HepG2 (cell line): ENCODE measurements around the gene PPAT. TPM values are rescaled to one million over a fixed set of nuclear protein-coding genes. Genes with fewer than 3 reads are reported as not detected.
A peak's percentile ranks its signal among the peaks of the same experiment; 100 is the strongest.

Experiments
- ATAC-seq: fragments of 200-7000 bp; cut with Tn5 transposase; 3 replicates; pipeline ENCODE4 v1.9.1; 2020; ENCODE audit warnings: mild to moderate bottlenecking, moderate library complexity
- BruUV-seq: library from RNA; stranded (reverse); fragments of 400-500 nt; replicated peaks from 2 replicates; lab custom pipeline; 2021; lab: Mats Ljungman, UMichigan
- CTCF ChIA-PET: fragments of 300-600 bp; formaldehyde crosslinking; extraction: SDS; loops from one replicate; lab custom pipeline; 2021; ENCODE audit warnings: low total read pairs, inconsistent platforms, low intra/inter-chr PET ratio; lab: Yijun Ruan, JAX
- POLR2A ChIA-PET: fragments of 350-600 bp; sonication (Branson Sonifier 250); formaldehyde crosslinking; loops from one replicate; lab custom pipeline; 2020; ENCODE audit warnings: antibody characterized with exemption, inconsistent platforms; lab: Yijun Ruan, JAX
- DNase-seq: peaks from one replicate; pipeline ENCODE4 v3.0.0-alpha.2; 2015; ENCODE audit warnings: low spot score
- FAIRE-seq: peaks from 3 replicates; lab custom pipeline; 2011; peaks lifted over from hg19 to GRCh38; lab: Jason Lieb, UNC
- H2AFZ ChIP-seq: one replicate; pipeline ENCODE4 v1.6.1; 2011; ENCODE audit warnings: low read length, inconsistent platforms
- H3K27ac ChIP-seq: fragments of 300-600 bp; 3 replicates; pipeline ENCODE4 v1.8.0; 2011; ENCODE audit warnings: mixed run types, mild to moderate bottlenecking, mixed read lengths, low read length, inconsistent platforms; ENCODE audit not compliant: insufficient read depth; ENCODE audit errors: extremely low read length
- H3K27me3 ChIP-seq, 2 experiments: fragments of 200-600 bp in 1 of 2; 2 replicates in 1 of 2; 3 replicates in 1 of 2; pipeline versions ENCODE4 v1.6.0 to v1.8.0; 2011; ENCODE audit warnings: low read length in 2 of 2, mild to moderate bottlenecking in 2 of 2, moderate library complexity in 2 of 2, inconsistent platforms in 1 of 2; ENCODE audit not compliant: insufficient read depth in 2 of 2, control insufficient read depth in 1 of 2
- H3K36me3 ChIP-seq, 2 experiments: fragments of 200-600 bp in 1 of 2; replicated peaks in 1 of 2; 2 replicates in 1 of 2; 3 replicates in 1 of 2; pipeline versions ENCODE4 v1.5.1 to v1.8.0; 2011; ENCODE audit warnings: low read length in 2 of 2, inconsistent platforms in 1 of 2; ENCODE audit not compliant: insufficient read depth in 2 of 2, control insufficient read depth in 1 of 2
- H3K4me1 ChIP-seq: 2 replicates; pipeline ENCODE4 v1.5.1; 2012; ENCODE audit warnings: low read length, inconsistent platforms; ENCODE audit not compliant: insufficient read depth
- H3K4me2 ChIP-seq: 2 replicates; pipeline ENCODE4 v1.6.0; 2011; ENCODE audit warnings: low read depth, low read length, inconsistent platforms
- H3K4me3 ChIP-seq, 3 experiments: fragments of 200-600 bp in 1 of 3; sonication (generic), shearing (Covaris generic) in 1 of 3; replicated peaks in 1 of 3; 2 replicates each; pipeline ENCODE4 v1.5.1; 2011 to 2016; ENCODE audit warnings: low read length in 3 of 3, inconsistent platforms in 2 of 3, low read depth in 2 of 3, mild to moderate bottlenecking in 2 of 3, control low read depth in 1 of 3, mixed read lengths in 1 of 3; ENCODE audit not compliant: insufficient read depth in 1 of 3
- H3K79me2 ChIP-seq: one replicate; pipeline ENCODE4 v1.6.1; 2011; ENCODE audit warnings: low read length, inconsistent platforms; ENCODE audit not compliant: insufficient read depth
- H3K9ac ChIP-seq: 2 replicates; pipeline ENCODE4 v1.6.0; 2011; ENCODE audit warnings: mild to moderate bottlenecking, low read depth, low read length, inconsistent platforms; ENCODE audit not compliant: insufficient read depth
- H3K9me3 ChIP-seq: 2 replicates; pipeline ENCODE4 v1.5.1; 2012; ENCODE audit warnings: mild to moderate bottlenecking, low read length
- H4K20me1 ChIP-seq: 2 replicates; pipeline ENCODE4 v1.6.0; 2011; ENCODE audit warnings: inconsistent platforms, mild to moderate bottlenecking, low read length, moderate library complexity; ENCODE audit not compliant: insufficient read depth
- CBX2 ChIP-seq, 2 experiments: fragments of 200-600 bp in 1 of 2; sonication (generic); formaldehyde crosslinking in 1 of 2; IDR thresholded peaks; 2 replicates each; pipeline versions ENCODE4 v1.7.0 to v1.8.1; 2018 to 2022; ENCODE audit warnings: low read depth in 2 of 2, low read length in 1 of 2, mild to moderate bottlenecking in 1 of 2, missing genetic modification reagents in 1 of 2
- DMAP1 ChIP-seq: IDR thresholded peaks from 2 replicates; pipeline ENCODE4 v1.6.1; 2016
- DPF2 ChIP-seq: sonication (generic); formaldehyde crosslinking; IDR thresholded peaks from 2 replicates; pipeline ENCODE4 v1.4.0; 2020; ENCODE audit warnings: mild to moderate bottlenecking, low read depth, missing genetic modification reagents, borderline replicate concordance
- EED ChIP-seq: sonication (generic); formaldehyde crosslinking; IDR thresholded peaks from 2 replicates; pipeline ENCODE4 v1.5.0; 2020; ENCODE audit warnings: mild to moderate bottlenecking, missing genetic modification reagents
- GLMP ChIP-seq: sonication (generic); formaldehyde crosslinking; IDR thresholded peaks from 2 replicates; pipeline ENCODE4 v1.9.0; 2021; ENCODE audit warnings: missing genetic modification reagents, mild to moderate bottlenecking, borderline replicate concordance
- PRPF4 ChIP-seq: fragments of 200-400 bp; formaldehyde crosslinking; IDR thresholded peaks from 2 replicates; pipeline ENCODE4 v1.6.1; 2016; ENCODE audit warnings: low read length, low read depth; ENCODE audit not compliant: poor library complexity, severe bottlenecking
- STAG1 ChIP-seq: sonication (generic); formaldehyde crosslinking; IDR thresholded peaks from 2 replicates; pipeline ENCODE4 v1.4.0; 2020; ENCODE audit warnings: missing genetic modification reagents
- ZBTB25 ChIP-seq: IDR thresholded peaks from 2 replicates; pipeline ENCODE4 v1.6.1; 2018; ENCODE audit warnings: missing genetic modification reagents
- ZNF251 ChIP-seq: sonication (generic); formaldehyde crosslinking; IDR thresholded peaks from 2 replicates; pipeline ENCODE4 v1.9.0; 2021; ENCODE audit warnings: mild to moderate bottlenecking, missing genetic modification reagents
- ZNF407 ChIP-seq: sonication (generic); formaldehyde crosslinking; IDR thresholded peaks from one replicate; pipeline ENCODE4 v1.5.1; 2020; ENCODE audit warnings: mild to moderate bottlenecking, missing genetic modification reagents; ENCODE audit errors: not compliant biosample characterization
- ZNF589 ChIP-seq: sonication (generic); formaldehyde crosslinking; conservative IDR thresholded peaks from 2 replicates; pipeline ENCODE4 v1.8.0; 2022; ENCODE audit warnings: mild to moderate bottlenecking, moderate library complexity, missing genetic modification reagents
- ZNF619 ChIP-seq: sonication (generic); formaldehyde crosslinking; IDR thresholded peaks from 2 replicates; pipeline ENCODE4 v1.4.0; 2020; ENCODE audit warnings: mild to moderate bottlenecking, missing genetic modification reagents
- ZSCAN20 ChIP-seq: sonication (generic); formaldehyde crosslinking; IDR thresholded peaks from 2 replicates; pipeline ENCODE4 v1.4.0; 2020; ENCODE audit warnings: missing genetic modification reagents, mild to moderate bottlenecking, borderline replicate concordance
- ZSCAN25 ChIP-seq: sonication (generic); formaldehyde crosslinking; IDR thresholded peaks from 2 replicates; pipeline ENCODE4 v1.8.0; 2022; ENCODE audit warnings: mild to moderate bottlenecking, missing genetic modification reagents
- whole genome bisulfite sequencing: methylation state at CpG from one replicate; pipeline ENCODE4 v1.1.6; 2017; ENCODE audit warnings: low lambda C conversion rate; 5-methylcytosine and 5-hydroxymethylcytosine counted together
- in situ Hi-C: cut with HindIII; loops from 2 replicates; pipeline ENCODE4 v1.10.0; 2017; ENCODE audit warnings: low pct_unique_long_range_greater_than_20kb; ENCODE audit not compliant: extremely low pct_ligation_motif_present
- intact Hi-C: fragments of 100-400 bp; cut with micrococcal nuclease; formaldehyde crosslinking; loops from one replicate; pipeline ENCODE4 v1.10.0; 2022; ENCODE audit not compliant: unreplicated experiment
- polyA plus RNA-seq, 8 experiments: library from polyadenylated mRNA; depleted of rRNA in 3 of 8; stranded (reverse) in 7 of 8; unstranded in 1 of 8; fragments of >200 nt; fragmentation: Illumina TruSeq in 4 of 8; extraction: Trizol in 4 of 8; gene quantifications; 2 replicates each; pipeline versions ENCODE4 v1.2.1 to v1.2.3, GENCODE V29; 2011 to 2016; ENCODE audit warnings: low read depth in 4 of 8, missing spikeins in 1 of 8, mixed read lengths in 1 of 8; ENCODE audit not compliant: insufficient read depth in 1 of 8
- total RNA-seq, 5 experiments: library from RNA; depleted of rRNA; stranded (reverse); fragments of >200 nt; fragmentation: Illumina TruSeq; extraction: Trizol; gene quantifications; 2 replicates each; pipeline ENCODE4 v1.2.3, GENCODE V29; 2016; ENCODE audit warnings: low read depth in 1 of 5

The PPAT gene
- total and polyA plus RNA-seq, 2 of the 13 experiments (the other 11 are each of a cell fraction or from before 2014, with no cell fraction given) = 16.9 to 62.6 TPM

- no peak for FAIRE-seq
- H3K9ac ChIP-seq = no peak overlapping the region
- H3K9me3 ChIP-seq = no peaks in the 10 kb centered on the region
- no TSS peak for BruUV-seq
- no peak overlapping the region for H2AFZ ChIP-seq
- H3K4me3 ChIP-seq = no peak overlapping the region
- peaks cover 24% of the 10 kb centered on the region for H3K4me1 ChIP-seq
- H3K36me3 ChIP-seq = peaks cover 9 to 29% of the 10 kb centered on the region in 2 experiments
- peaks cover 63% of the 10 kb centered on the region for H3K79me2 ChIP-seq
- H3K4me2 ChIP-seq = no peak overlapping the region
- H3K27ac ChIP-seq = peak overlapping the region; percentile 70
- 91% methylated on average over 1 of the region's 1 CpG for WGBS
- CTCF ChIA-PET = no interaction called here
- no peak for ATAC-seq
- no peak for DNase-seq
- POLR2A ChIA-PET = interaction anchor here (1.1 to 1.8 kb wide), 3 partner anchors 22 to 57 kb away, joined by 4 to 9 read pairs (median 8); partner anchors contain the start of genes AASDH, PAICS and PPAT
- in situ Hi-C loops = no loop called here
- no peaks in the 10 kb centered on the region for H3K27me3 ChIP-seq
- intact Hi-C loops = no loop called here
- no peaks in the 10 kb centered on the region for H4K20me1 ChIP-seq
- TF ChIP-seq ZNF619 (CRISPR knock-in tag) (no peak), ZNF251 (CRISPR knock-in tag) (no peak), STAG1 (no peak), CBX2 (IDR thresholded peaks at IDR 0.05; ENCODE audit: low read depth, low read length) (no peak), CBX2 (CRISPR knock-in tag; IDR thresholded peaks at IDR 0.05; ENCODE audit: low read depth) (no peak), ZNF589 (CRISPR knock-in tag) (no peak), ZBTB25 (CRISPR knock-in tag) (no peak), GLMP (no peak), ZSCAN25 (no peak), ZSCAN20 (CRISPR knock-in tag) (no peak), DMAP1 (CRISPR knock-in tag) (no peak), PRPF4 (no peak), ZNF407 (CRISPR knock-in tag) (no peak), EED (CRISPR knock-in tag) (no peak), DPF2 (CRISPR knock-in tag) (no peak)
Measured at GRCh38 chr4:56409511-56410090, 25.8 kb downstream of the PPAT start.
